ENCODE measurements around the gene TENM4.

- TF ChIP-seq TAF1 (IDR thresholded peaks at IDR 0.05; ENCODE audit: borderline replicate concordance, low read depth, low read length) (no peak), MXI1 (IDR thresholded peaks at IDR 0.05; ENCODE audit: low read depth, low read length) (no peak), USF1 (IDR thresholded peaks at IDR 0.05; ENCODE audit: borderline replicate concordance, low read depth) (no peak), CTCF (IDR thresholded peaks at IDR 0.05) (no peak), MAX (IDR thresholded peaks at IDR 0.05; ENCODE audit: low read depth) (no peak), YY1 (IDR thresholded peaks at IDR 0.05; ENCODE audit: low read depth) (no peak), POLR2AphosphoS5 (IDR thresholded peaks at IDR 0.05; ENCODE audit: low read depth, low read length) (no peak), EZH2phosphoT487 (IDR thresholded peaks at IDR 0.05; ENCODE audit: borderline replicate concordance, low read depth) (no peak), FOSL2 (IDR thresholded peaks at IDR 0.05; ENCODE audit: borderline replicate concordance, low read depth) (no peak), FOXM1 (IDR thresholded peaks at IDR 0.05; ENCODE audit: low read depth) (no peak)
Observed at GRCh38 chr11:78870655-78871054, 570.2 kb downstream of the TENM4 start.

Data from SK-N-SH (cell line).